Stimulated activated CD4-positive, alpha-beta T cell treated with anti-CD3 and anti-CD28 coated beads, Interleukin-15, amount 100 ng/mL, for 48 hours (primary cell): ENCODE data around the gene ZBTB7A.

Experiments used
- DNase-seq, 2 donors: peaks; one replicate each; pipeline ENCODE4 v3.0.0-alpha.2; 2020; ENCODE audit warnings: low read depth in 2 of 2

Gene ZBTB7A

GRCh38 chr19:4054441-4055208, 12.1 kb downstream of the ZBTB7A start:
- DNase-seq: no peak

- DNase-seq: no peak
Observed at GRCh38 chr19:4053423-4054324, 13.0 kb downstream of the ZBTB7A start.

- DNase-seq: no peak
Observed at GRCh38 chr19:4052993-4053422, 13.7 kb downstream of the ZBTB7A start.

GRCh38 chr19:4052114-4052992, 14.3 kb downstream of the ZBTB7A start:
- no peak for DNase-seq

DNA sequence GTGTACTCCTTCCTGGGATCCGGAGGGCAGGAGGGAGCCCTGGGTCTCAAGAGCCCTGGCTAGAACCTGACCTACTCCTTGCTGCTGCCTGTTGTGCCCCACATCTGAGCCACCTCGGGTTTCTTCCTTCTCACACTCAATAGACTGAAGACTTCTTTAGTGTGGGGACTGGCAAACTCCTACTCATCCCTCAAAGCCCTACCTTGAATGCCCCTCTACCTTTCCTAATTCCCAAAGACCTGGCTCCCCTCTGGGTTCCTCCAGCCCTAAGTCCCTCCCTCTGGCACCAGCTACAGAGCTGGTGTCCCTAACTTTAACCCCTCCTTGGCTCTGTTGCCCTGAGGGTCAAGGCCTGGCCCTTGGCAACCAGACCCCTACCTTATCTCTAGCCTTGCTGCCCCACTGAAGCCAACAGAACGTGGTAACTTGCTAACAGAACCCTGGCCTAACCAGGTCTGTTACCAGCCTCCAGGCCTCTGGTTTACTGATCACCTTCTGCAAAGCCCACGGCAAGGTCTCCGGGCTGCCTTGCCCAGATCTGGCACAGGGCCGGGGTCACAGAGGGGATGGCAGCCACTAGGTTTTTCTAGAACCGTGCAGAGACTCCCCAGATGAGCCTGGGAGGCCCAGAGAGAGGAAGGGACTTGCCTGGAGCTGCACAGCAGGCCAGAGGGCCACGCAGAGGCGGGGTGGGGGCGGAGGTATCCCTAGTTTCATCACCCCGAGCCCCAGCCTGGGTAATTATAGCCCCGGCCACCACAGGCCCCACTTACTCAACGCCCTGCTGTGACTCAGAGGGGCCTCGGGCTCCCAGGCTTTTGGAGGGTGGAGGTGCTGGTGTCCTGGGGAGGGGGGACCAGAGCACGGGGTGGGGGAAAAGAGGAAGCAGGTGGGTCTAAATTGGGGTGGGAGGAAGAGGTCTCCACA, 15.3 kb downstream of the ZBTB7A start:
- DNase-seq: no peak

DNA sequence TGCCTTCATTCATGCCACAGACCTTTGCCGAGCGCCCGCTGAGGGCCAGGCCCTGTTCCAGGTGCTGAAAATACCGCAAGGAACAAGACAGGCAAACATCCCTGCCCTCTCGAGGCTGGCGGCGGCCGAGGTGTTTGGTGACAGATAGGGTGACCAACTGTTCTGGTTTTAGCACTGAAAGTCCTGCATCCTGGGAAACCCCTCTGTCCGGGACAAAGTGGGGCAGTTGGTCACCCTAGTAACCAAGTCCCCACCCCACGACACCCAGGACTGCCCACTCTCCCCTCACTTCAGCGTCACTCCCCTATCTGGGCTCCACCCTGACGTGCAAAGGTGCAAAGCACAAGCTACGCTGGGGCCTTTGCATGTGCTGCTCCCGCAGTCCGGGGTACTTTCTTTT, 17.3 kb downstream of the ZBTB7A start:
- DNase-seq: no peak

GRCh38 chr19:4046946-4047683, 19.6 kb downstream of the ZBTB7A start:
- DNase-seq: no peak

DNA sequence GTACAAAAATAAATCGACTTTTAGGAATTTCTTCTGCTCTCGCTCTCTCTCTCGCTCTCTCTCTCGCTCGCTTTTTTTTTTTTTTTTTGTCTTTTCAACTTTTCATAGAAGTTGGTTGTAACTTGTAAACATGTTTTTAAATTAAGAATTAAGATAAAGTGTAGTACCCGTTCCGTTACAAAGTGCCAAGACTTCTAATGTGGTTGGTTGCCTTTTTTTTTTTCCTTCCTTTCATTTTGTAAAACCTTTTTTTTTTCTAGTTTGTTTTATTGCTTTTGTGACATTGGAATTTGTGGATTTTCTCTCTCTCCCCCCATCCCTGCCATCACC, 20.4 kb downstream of the ZBTB7A start:
- DNase-seq: no peak

DNA sequence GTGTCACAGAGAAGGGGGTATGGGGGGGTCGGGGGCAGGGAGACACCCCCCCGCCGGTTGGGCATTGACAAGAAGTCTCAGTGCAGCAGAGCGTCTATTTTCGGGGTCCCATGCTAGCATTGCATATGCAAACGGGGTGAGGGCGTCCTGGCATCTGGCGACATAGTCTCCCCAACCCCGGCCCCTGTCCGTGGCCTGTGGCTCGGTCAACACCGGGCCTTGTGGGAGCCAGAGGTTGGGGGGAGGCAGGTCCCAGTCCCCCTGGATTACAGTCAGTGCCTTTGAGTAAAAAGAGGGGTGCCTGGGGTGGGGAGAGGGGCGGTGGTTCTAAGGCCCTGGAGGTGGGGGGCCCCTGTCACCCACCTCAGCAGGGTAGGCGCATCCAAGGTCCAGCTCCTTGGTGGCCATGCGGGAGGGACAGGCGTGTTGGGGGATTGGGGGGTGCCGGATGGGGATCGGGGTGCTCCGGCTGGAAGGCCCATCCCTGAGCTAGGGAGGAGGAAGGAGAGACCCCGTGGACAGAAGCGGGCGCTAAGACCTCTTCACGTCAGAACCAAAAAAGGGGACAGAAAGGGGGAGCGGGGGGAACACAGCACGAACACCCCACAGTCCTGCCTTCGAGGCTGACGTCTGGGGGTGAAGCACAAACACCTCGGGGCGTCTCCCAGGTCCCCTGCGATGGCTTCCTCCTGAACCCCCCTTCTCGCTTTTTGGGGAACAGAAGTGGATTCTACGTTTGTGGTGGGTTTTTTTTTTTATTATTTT, 20.9 kb downstream of the ZBTB7A start:
- no peak for DNase-seq

GRCh38 chr19:4044990-4045465, 21.7 kb downstream of the ZBTB7A start:
- DNase-seq: no peak

DNA sequence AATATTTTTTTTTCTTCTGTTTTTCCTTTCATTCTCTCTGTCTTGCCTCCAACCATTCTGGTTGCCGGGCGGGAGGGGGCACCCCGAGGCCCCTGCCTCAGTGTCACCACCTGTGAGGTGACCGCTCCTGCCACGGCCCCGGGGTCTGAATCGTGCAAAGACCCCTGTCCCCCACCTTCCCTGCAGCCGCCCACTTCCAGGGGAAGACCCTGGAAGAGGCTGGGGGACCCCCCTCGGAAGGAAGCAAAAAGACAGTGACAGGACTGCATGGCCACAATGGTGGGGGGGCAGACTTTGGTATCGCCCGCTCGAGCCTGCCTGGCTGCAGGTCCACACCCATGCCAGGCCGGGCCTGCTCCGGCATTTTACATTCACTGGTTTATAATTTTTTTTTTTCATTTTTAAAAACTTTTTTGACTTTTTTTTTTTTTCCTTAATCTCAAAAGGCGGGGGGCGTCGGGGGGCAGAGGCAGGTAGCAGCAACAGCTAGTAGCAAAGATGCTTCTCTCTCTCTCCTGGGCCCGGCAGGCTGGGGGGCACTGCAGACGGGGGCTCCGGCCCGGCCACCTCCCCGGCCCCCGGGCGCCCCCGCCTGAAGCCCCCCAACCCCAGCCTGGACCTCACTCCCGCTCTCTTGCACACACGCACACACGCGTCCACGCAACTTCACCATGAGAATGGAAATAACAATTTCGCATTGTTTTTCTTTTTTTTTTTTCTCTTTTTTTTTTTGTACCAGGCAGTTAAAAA, 22.6 kb downstream of the ZBTB7A start:
- DNase-seq: no peak

GRCh38 chr19:4043401-4043800, 23.3 kb downstream of the ZBTB7A start:
- no peak for DNase-seq

DNA sequence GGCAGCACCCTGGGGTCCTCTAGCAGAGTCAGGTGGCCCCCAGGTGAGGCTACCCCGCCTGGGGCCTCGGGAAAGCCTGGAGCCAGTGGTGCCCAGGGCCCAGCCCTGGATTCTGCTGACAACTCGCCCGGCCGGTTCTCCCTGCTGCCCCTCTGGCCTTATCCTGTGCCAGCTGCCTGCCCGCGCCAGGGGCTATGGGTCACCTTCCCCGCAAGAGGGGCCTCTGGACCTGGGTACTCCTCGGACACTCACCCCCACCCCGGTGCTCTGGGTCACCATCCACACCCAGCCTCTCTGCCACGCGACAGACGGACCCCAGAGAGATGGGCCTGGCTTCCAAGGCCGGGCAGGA, 24.0 kb downstream of the ZBTB7A start:
- DNase-seq: no peak

- DNase-seq: no peak
Observed at GRCh38 chr19:4042064-4042730, 24.5 kb downstream of the ZBTB7A start.

DNA sequence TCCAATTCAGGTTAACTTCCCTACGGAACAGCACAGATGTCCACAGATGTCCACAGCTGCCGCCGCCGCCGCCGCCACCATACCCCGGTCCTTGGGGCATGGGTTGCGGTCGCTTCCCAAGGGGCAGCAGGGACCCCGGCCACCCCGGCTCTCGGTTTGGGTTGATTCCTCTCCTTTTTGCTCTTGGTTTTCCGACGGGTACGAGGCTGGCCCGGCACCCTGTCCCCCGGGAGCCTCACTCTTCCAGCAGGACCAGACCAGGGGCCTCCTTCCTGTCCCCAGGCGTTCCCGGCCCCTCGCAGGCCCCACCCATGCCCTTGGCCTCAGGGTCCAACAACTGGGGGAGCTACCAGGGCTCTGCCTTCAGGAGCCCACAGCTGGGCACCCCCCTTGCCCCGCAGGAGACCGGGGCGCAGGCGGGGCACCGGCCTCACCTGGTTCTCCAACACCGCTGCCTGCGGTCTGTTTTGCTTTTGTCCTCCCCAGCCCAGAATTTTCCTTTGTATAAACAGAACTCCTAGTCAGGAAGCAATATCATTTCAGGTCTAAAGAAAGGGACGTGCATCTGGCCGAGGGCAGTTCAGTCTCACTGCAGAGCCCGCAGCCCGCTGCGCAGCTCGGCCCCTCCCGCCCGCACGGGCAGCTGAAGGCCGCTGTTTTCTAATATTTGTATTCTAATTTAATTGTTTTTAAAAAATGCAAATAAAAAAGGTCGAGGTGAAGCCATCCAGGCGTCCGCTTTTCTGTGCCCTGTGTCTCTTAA, 27.9 kb downstream of the ZBTB7A start:
- DNase-seq: no peak

DNA sequence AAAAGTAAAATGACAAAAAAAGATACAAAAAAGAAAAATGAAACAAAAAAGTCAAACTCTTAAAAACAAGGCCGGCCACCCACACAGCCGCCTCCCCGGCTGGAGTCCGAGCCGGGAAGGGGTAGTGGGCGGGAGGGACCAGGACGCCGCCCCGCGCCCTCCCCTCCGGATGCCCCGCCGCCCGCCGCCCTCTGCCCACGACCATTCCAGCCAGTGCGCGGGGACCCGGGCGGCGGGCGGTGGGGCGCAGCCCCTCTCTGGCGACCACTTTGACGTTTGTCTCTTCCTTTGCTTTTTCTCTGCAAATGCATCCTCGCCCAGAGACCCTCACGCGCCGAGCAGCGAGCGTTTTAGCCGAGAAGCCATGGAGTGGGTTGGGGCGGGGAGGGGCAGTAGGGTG, 28.6 kb downstream of the ZBTB7A start:
- DNase-seq: no peak

DNA sequence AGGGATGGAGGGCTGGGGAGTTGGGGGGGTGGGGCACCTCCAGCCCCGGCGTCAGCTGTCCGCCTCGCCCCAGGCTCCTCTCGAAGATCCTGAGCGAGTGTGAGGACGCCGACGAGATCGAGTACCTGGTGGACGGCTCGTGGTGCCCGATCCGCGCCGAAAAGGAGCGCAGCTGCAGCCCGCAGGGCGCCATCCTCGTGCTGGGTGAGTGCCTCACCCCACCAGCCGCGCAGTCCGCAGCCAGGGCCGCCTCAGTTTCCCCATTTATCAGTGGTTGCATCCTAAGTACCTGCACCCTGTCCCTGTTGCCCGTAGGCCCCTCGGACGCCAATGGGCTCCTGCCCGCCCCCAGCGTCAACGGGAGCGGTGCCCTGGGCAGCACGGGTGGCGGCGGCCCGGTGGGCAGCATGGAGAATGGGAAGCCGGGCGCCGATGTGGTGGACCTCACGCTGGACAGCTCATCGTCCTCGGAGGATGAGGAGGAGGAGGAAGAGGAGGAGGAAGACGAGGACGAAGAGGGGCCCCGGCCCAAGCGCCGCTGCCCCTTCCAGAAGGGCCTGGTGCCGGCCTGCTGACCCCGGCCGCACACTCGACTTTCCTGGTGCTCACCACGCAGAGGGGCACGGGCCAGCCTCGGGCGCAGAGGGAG, 29.3 kb downstream of the ZBTB7A start:
- DNase-seq: no peak
